D341Med (cell line): ENCODE measurements around the gene GABRG2.
"Not testable (repeated sequence)": the region's sequence is repeated elsewhere in the genome, so short reads cannot be mapped to it uniquely, and the experiment has no call there.

Experiments used
- DNase-seq: peaks from one replicate; pipeline ENCODE4 v3.0.0; 2012; ENCODE audit warnings: low spot score

Gene GABRG2

GRCh38 chr5:162067655-162068411 is at the start of gene GABRG2:
Gene GABRG2 (plus strand): TSS chr5:162067773. CDS start chr5:162068000, 227 bp downstream.
- DNase-seq: peak; percentile 28

GRCh38 chr5:162025312-162025711 is 42.3 kb upstream of the GABRG2 start:
- no peak for DNase-seq

GRCh38 chr5:162026803-162027202 is 40.8 kb upstream of the GABRG2 start:
- no peak for DNase-seq

- DNase-seq: no peak
Observed at GRCh38 chr5:162037431-162037830, 30.1 kb upstream of the GABRG2 start.

GRCh38 chr5:162047279-162047678 is 20.3 kb upstream of the GABRG2 start:
- DNase-seq: no peak

- no peak for DNase-seq
Observed at GRCh38 chr5:162052676-162053075, 14.9 kb upstream of the GABRG2 start.

- not testable (repeated sequence) for DNase-seq
Observed at GRCh38 chr5:162055095-162055494, 12.5 kb upstream of the GABRG2 start.

- DNase-seq: peak; percentile 13
Observed at GRCh38 chr5:162067162-162067561, 411 bp upstream of the GABRG2 start.

GRCh38 chr5:162068412-162068811 is 839 bp downstream of the GABRG2 start:
- peak; percentile 12 for DNase-seq

- DNase-seq: no peak
Observed at GRCh38 chr5:162068936-162069335, 1.4 kb downstream of the GABRG2 start.

- no peak for DNase-seq
Observed at GRCh38 chr5:162078805-162079204, 11.2 kb downstream of the GABRG2 start.

- no peak for DNase-seq
Observed at GRCh38 chr5:162091336-162091735, 23.8 kb downstream of the GABRG2 start.

- peak; percentile 12 for DNase-seq
Observed at GRCh38 chr5:162096448-162096847, 28.9 kb downstream of the GABRG2 start.

GRCh38 chr5:162107591-162107990 is 40.0 kb downstream of the GABRG2 start:
- DNase-seq: no peak

GRCh38 chr5:162119801-162120200 is 52.2 kb downstream of the GABRG2 start:
- no peak for DNase-seq

GRCh38 chr5:162128117-162128516 is 60.5 kb downstream of the GABRG2 start:
- DNase-seq: no peak

- no peak for DNase-seq
Observed at GRCh38 chr5:162132348-162132747, 64.8 kb downstream of the GABRG2 start.

- no peak for DNase-seq
Observed at GRCh38 chr5:162139190-162139589, 71.6 kb downstream of the GABRG2 start.

- DNase-seq: no peak
Observed at GRCh38 chr5:162154242-162154641, 86.7 kb downstream of the GABRG2 start.

GRCh38 chr5:162160401-162160800 is 92.8 kb downstream of the GABRG2 start:
- no peak for DNase-seq

- no peak for DNase-seq
Observed at GRCh38 chr5:162163663-162164062, 96.1 kb downstream of the GABRG2 start.

GRCh38 chr5:162174358-162174974 is 106.9 kb downstream of the GABRG2 start:
- no peak for DNase-seq

GRCh38 chr5:162187371-162187770 is 119.8 kb downstream of the GABRG2 start:
- DNase-seq: no peak

GRCh38 chr5:162189719-162190118 is 122.1 kb downstream of the GABRG2 start:
- DNase-seq: no peak
